IMR-90 (cell line): ENCODE measurements around the gene SLC22A12. TPM values are rescaled to one million over a fixed set of nuclear protein-coding genes. Genes with fewer than 3 reads are reported as not detected.

ENCODE experiments used
- ATAC-seq: fragments of 200-7000 bp; cut with Tn5 transposase; 2 replicates; pipeline ENCODE4 v1.9.1; 2020; ENCODE audit warnings: low read depth, mild to moderate bottlenecking, moderate library complexity
- BruUV-seq: library from RNA; stranded (reverse); fragments of 400-500 nt; replicated peaks from 2 replicates; lab custom pipeline; 2021; lab: Mats Ljungman, UMichigan
- CTCF ChIA-PET: fragments of 300-600 bp; formaldehyde crosslinking; extraction: SDS; loops from one replicate; lab custom pipeline; 2021; ENCODE audit warnings: antibody characterized with exemption; lab: Yijun Ruan, JAX
- POLR2A ChIA-PET: fragments of 300-600 bp; sonication (Branson Sonifier 250); formaldehyde crosslinking; loops from one replicate; lab custom pipeline; 2022; ENCODE audit warnings: antibody characterized with exemption; ENCODE audit not compliant: unreplicated experiment; lab: Charles Lee
- DNase-seq: peaks from one replicate; pipeline ENCODE4 v3.0.0; 2013
- H2AFZ ChIP-seq: replicated peaks from 2 replicates; pipeline ENCODE3; 2013; ENCODE audit warnings: low read length, mild to moderate bottlenecking; ENCODE audit not compliant: poor library complexity
- H2AK5ac ChIP-seq: 2 replicates; pipeline ENCODE4 v1.6.1; 2013; ENCODE audit warnings: low read depth, low read length, inconsistent platforms
- H2AK9ac ChIP-seq: replicated peaks from 2 replicates; pipeline ENCODE3; 2013; ENCODE audit warnings: mild to moderate bottlenecking, low read depth, low read length, moderate library complexity; ENCODE audit not compliant: poor library complexity
- H2BK120ac ChIP-seq: 2 replicates; pipeline ENCODE4 v1.6.1; 2013; ENCODE audit warnings: low read depth, low read length, inconsistent platforms
- H2BK15ac ChIP-seq: 3 replicates; pipeline ENCODE4 v1.6.1; 2013; ENCODE audit warnings: low read depth, low read length, inconsistent platforms
- H2BK20ac ChIP-seq: 2 replicates; pipeline ENCODE4 v1.6.1; 2013; ENCODE audit warnings: low read depth, mild to moderate bottlenecking, inconsistent platforms, low read length, moderate library complexity
- H2BK5ac ChIP-seq: 2 replicates; pipeline ENCODE4 v1.6.1; 2013; ENCODE audit warnings: mild to moderate bottlenecking, low read depth, low read length, inconsistent platforms; ENCODE audit not compliant: poor library complexity, severe bottlenecking
- H3K14ac ChIP-seq: replicated peaks from 2 replicates; pipeline ENCODE4 v1.6.1; 2013; ENCODE audit warnings: low read depth, low read length, inconsistent platforms
- H3K18ac ChIP-seq: 2 replicates; pipeline ENCODE4 v1.6.1; 2013; ENCODE audit warnings: low read depth, low read length, control low read depth
- H3K23ac ChIP-seq: 2 replicates; pipeline ENCODE4 v1.6.1; 2013; ENCODE audit warnings: low read depth, low read length, inconsistent platforms
- H3K27ac ChIP-seq: 2 replicates; pipeline ENCODE4 v1.5.1; 2013; ENCODE audit warnings: mild to moderate bottlenecking, control low read depth, low read length; ENCODE audit not compliant: insufficient read depth
- H3K27me3 ChIP-seq: 2 replicates; pipeline ENCODE4 v1.6.1; 2013; ENCODE audit warnings: low read length; ENCODE audit not compliant: control insufficient read depth, insufficient read depth
- H3K36me3 ChIP-seq: 2 replicates; pipeline ENCODE4 v1.6.1; 2013; ENCODE audit warnings: low read length, mixed read lengths; ENCODE audit not compliant: control insufficient read depth, insufficient read depth
- H3K4ac ChIP-seq: 2 replicates; pipeline ENCODE4 v1.6.1; 2013; ENCODE audit warnings: low read depth, low read length, inconsistent platforms
- H3K4me1 ChIP-seq: 2 replicates; pipeline ENCODE4 v1.6.1; 2013; ENCODE audit warnings: low read length, mixed read lengths; ENCODE audit not compliant: control insufficient read depth, insufficient read depth
- H3K4me2 ChIP-seq: 2 replicates; pipeline ENCODE4 v1.6.1; 2013; ENCODE audit warnings: low read depth, mild to moderate bottlenecking, control low read depth, low read length, moderate library complexity
- H3K4me3 ChIP-seq: 2 replicates; pipeline ENCODE4 v1.5.1; 2013; ENCODE audit warnings: low read depth, mild to moderate bottlenecking, control low read depth, low read length, moderate library complexity; ENCODE audit not compliant: insufficient read depth
- H3K56ac ChIP-seq: 2 replicates; pipeline ENCODE4 v1.6.1; 2013; ENCODE audit warnings: low read length, inconsistent platforms; ENCODE audit not compliant: insufficient read depth; ENCODE audit errors: extremely low read depth
- H3K79me1 ChIP-seq, 2 experiments: 2 replicates each; pipeline ENCODE4 v1.6.1; 2013; ENCODE audit warnings: low read length in 2 of 2, inconsistent platforms in 1 of 2, low read depth in 1 of 2
- H3K9ac ChIP-seq: 2 replicates; pipeline ENCODE4 v1.6.1; 2013; ENCODE audit warnings: low read depth, low read length, control low read depth
- H3K9me1 ChIP-seq: 2 replicates; pipeline ENCODE4 v1.6.1; 2013; ENCODE audit warnings: low read length, inconsistent platforms; ENCODE audit not compliant: insufficient read depth
- H3K9me3 ChIP-seq: 2 replicates; pipeline ENCODE4 v1.6.1; 2013; ENCODE audit warnings: low read length; ENCODE audit not compliant: control insufficient read depth, insufficient read depth
- H4K20me1 ChIP-seq: 2 replicates; pipeline ENCODE4 v1.6.1; 2013; ENCODE audit warnings: low read length, inconsistent platforms; ENCODE audit not compliant: insufficient read depth
- H4K5ac ChIP-seq: 2 replicates; pipeline ENCODE4 v1.6.1; 2013; ENCODE audit warnings: mild to moderate bottlenecking, low read depth, low read length, control low read depth
- H4K8ac ChIP-seq, 2 experiments: 2 replicates each; pipeline ENCODE4 v1.6.1; 2013; ENCODE audit warnings: low read depth in 2 of 2, low read length in 2 of 2, control low read depth in 1 of 2, inconsistent platforms in 1 of 2
- H4K91ac ChIP-seq: 2 replicates; pipeline ENCODE4 v1.6.1; 2013; ENCODE audit warnings: low read depth, low read length, inconsistent platforms; ENCODE audit not compliant: insufficient read depth
- BHLHE40 ChIP-seq: fragments of 150-350 bp; IDR thresholded peaks from 2 replicates; pipeline ENCODE4 v1.6.1; 2016; ENCODE audit warnings: mild to moderate bottlenecking, low read depth, low read length
- CEBPB ChIP-seq: IDR thresholded peaks from 2 replicates; pipeline ENCODE4 v1.6.1; 2012; ENCODE audit warnings: low read depth, low read length, improper control_type of control experiment
- CHD1 ChIP-seq: IDR thresholded peaks from 2 replicates; pipeline ENCODE4 v1.6.1; 2012; ENCODE audit warnings: low read depth, low read length, improper control_type of control experiment
- ELK1 ChIP-seq: fragments of 150-350 bp; IDR thresholded peaks from 2 replicates; pipeline ENCODE4 v1.6.1; 2016; ENCODE audit warnings: low read depth, mild to moderate bottlenecking, low read length, moderate library complexity, borderline replicate concordance
- FOS ChIP-seq: fragments of 150-350 bp; IDR thresholded peaks from 2 replicates; pipeline ENCODE4 v1.6.1; 2016; ENCODE audit warnings: low read depth, low read length
- MAFK ChIP-seq: IDR thresholded peaks from 2 replicates; pipeline ENCODE4 v1.6.1; 2012; ENCODE audit warnings: low read depth, low read length, improper control_type of control experiment
- MAZ ChIP-seq: IDR thresholded peaks from 2 replicates; pipeline ENCODE4 v1.6.1; 2012; ENCODE audit warnings: low read depth, mild to moderate bottlenecking, low read length, improper control_type of control experiment, moderate library complexity, borderline replicate concordance
- MXI1 ChIP-seq: IDR thresholded peaks from 2 replicates; pipeline ENCODE4 v1.6.1; 2012; ENCODE audit warnings: low read depth, mild to moderate bottlenecking, low read length, moderate library complexity, borderline replicate concordance
- NFE2L2 ChIP-seq: fragments of 150-350 bp; IDR thresholded peaks from 2 replicates; pipeline ENCODE4 v1.6.1; 2016; ENCODE audit warnings: low read depth, mild to moderate bottlenecking, low read length
- POLR2A ChIP-seq: IDR thresholded peaks from 2 replicates; pipeline ENCODE4 v1.6.1; 2012; ENCODE audit warnings: mild to moderate bottlenecking, low read depth, low read length
- RAD21 ChIP-seq: IDR thresholded peaks from 2 replicates; pipeline ENCODE4 v1.6.1; 2012; ENCODE audit warnings: low read length, improper control_type of control experiment
- RCOR1 ChIP-seq: IDR thresholded peaks from 2 replicates; pipeline ENCODE4 v1.6.1; 2012; ENCODE audit warnings: mild to moderate bottlenecking, low read length, improper control_type of control experiment; ENCODE audit not compliant: insufficient replicate concordance
- RFX5 ChIP-seq: IDR thresholded peaks from 2 replicates; pipeline ENCODE4 v1.8.0; 2012; ENCODE audit warnings: low read depth, mild to moderate bottlenecking, low read length, moderate library complexity
- SMC3 ChIP-seq: fragments of 150-350 bp; IDR thresholded peaks from 2 replicates; pipeline ENCODE4 v1.6.1; 2016; ENCODE audit warnings: low read depth, mild to moderate bottlenecking, antibody characterized with exemption, low read length, moderate library complexity
- WGBS, 2 experiments: methylation state at CpG; one replicate each; pipeline versions ENCODE4 v1.1.5 to v1.1.7; 2013; ENCODE audit warnings: missing lambda C conversion rate in 2 of 2; ENCODE audit not compliant: insufficient read length in 1 of 2; ENCODE audit errors: extremely low coverage in 2 of 2; 5-methylcytosine and 5-hydroxymethylcytosine counted together
- dilution Hi-C: fragments of 300-500 bp; cut with HindIII; formaldehyde crosslinking; loops from one replicate; pipeline ENCODE4 v1.14.3; 2018; ENCODE audit warnings: low sequenced_read_pairs; ENCODE audit not compliant: unreplicated experiment
- in situ Hi-C: fragments of 300-500 bp; cut with MboI; formaldehyde crosslinking; loops from 3 replicates; pipeline ENCODE4 v1.14.3; 2019; ENCODE audit warnings: low sequenced_read_pairs, inconsistent platforms, mixed read lengths
- intact Hi-C: fragments of 100-400 bp; cut with micrococcal nuclease; formaldehyde crosslinking; loops from 2 replicates; pipeline ENCODE4 v1.10.0; 2022
- polyA plus RNA-seq, 3 experiments: library from polyadenylated mRNA; depleted of rRNA; stranded (reverse); fragments of >200 nt; gene quantifications; 2 replicates each; pipeline ENCODE4 v1.2.3, GENCODE V29; 2012; ENCODE audit warnings: low replicate concordance in 1 of 3
- total RNA-seq: library from RNA; depleted of rRNA; stranded (reverse); fragments of >200 nt; gene quantifications from 2 replicates; pipeline ENCODE4 v1.2.3, GENCODE V29; 2012
- TF ChIP-seq, protein P1 (sequence below): conservative IDR thresholded peaks from 2 replicates; pipeline ENCODE4 v1.5.1; 2012; ENCODE audit warnings: mild to moderate bottlenecking, low read depth, low read length, improper control_type of control experiment
- TF ChIP-seq, protein P2 (sequence below): fragments of 150-350 bp; IDR thresholded peaks from 2 replicates; pipeline ENCODE4 v1.6.1; 2017; ENCODE audit warnings: mild to moderate bottlenecking, antibody characterized with exemption, low read length, low read depth

The SLC22A12 gene
- total and polyA plus RNA-seq, 2 of the 4 experiments (the other 2 are of a cell fraction): not detected

GRCh38 chr11:64549969-64550368, 41.1 kb upstream of the SLC22A12 start:
- H3K4me2 ChIP-seq: no peak overlapping the region
- H2AK5ac ChIP-seq: no peak overlapping the region
- H3K18ac ChIP-seq: no peak overlapping the region
- H4K91ac ChIP-seq: no peak overlapping the region
- H2BK15ac ChIP-seq: no peak overlapping the region
- H4K20me1 ChIP-seq: no peaks in the 10 kb centered on the region
- H3K9me3 ChIP-seq: no peaks in the 10 kb centered on the region
- H3K27me3 ChIP-seq: peaks cover 12% of the 10 kb centered on the region
- H3K9me1 ChIP-seq: 0 out of 2 replicates have a peak, but pooled peaks cover 3% of the 10 kb centered on the region
- DNase-seq: no peak
- ATAC-seq: no peak
- no peak overlapping the region for H2BK5ac ChIP-seq
- in situ Hi-C loops (no loop called here), dilution Hi-C loops (no loop called here), intact Hi-C loops (no loop called here)
- no peak overlapping the region for H3K27ac ChIP-seq
- H3K36me3 ChIP-seq: no peaks in the 10 kb centered on the region
- H3K14ac ChIP-seq: no peak overlapping the region
- H2BK120ac ChIP-seq: no peak overlapping the region
- no TSS peak for BruUV-seq
- H4K8ac ChIP-seq: no peak overlapping the region
- H4K5ac ChIP-seq: no peak overlapping the region
- H3K4me3 ChIP-seq: no peak overlapping the region
- H3K4me1 ChIP-seq: no peaks in the 10 kb centered on the region
- H3K79me1 ChIP-seq: no peaks in the 10 kb centered on the region
- H3K4ac ChIP-seq: no peak overlapping the region
- 100% methylated on average over 1 of the region's 4 CpGs; no CpG with 5 or more reads in 1 of the 2 experiments for WGBS, 2 experiments
- no peak overlapping the region for H2BK20ac ChIP-seq
- no peak overlapping the region for H2AK9ac ChIP-seq
- no peak overlapping the region for H2AFZ ChIP-seq
- TF ChIP-seq ELK1: no peak
- TF ChIP-seq SMC3: no peak
- TF ChIP-seq, protein P1, sequence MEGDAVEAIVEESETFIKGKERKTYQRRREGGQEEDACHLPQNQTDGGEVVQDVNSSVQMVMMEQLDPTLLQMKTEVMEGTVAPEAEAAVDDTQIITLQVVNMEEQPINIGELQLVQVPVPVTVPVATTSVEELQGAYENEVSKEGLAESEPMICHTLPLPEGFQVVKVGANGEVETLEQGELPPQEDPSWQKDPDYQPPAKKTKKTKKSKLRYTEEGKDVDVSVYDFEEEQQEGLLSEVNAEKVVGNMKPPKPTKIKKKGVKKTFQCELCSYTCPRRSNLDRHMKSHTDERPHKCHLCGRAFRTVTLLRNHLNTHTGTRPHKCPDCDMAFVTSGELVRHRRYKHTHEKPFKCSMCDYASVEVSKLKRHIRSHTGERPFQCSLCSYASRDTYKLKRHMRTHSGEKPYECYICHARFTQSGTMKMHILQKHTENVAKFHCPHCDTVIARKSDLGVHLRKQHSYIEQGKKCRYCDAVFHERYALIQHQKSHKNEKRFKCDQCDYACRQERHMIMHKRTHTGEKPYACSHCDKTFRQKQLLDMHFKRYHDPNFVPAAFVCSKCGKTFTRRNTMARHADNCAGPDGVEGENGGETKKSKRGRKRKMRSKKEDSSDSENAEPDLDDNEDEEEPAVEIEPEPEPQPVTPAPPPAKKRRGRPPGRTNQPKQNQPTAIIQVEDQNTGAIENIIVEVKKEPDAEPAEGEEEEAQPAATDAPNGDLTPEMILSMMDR: no peak
- TF ChIP-seq MAFK: no peak
- TF ChIP-seq MAZ: no peak
- no peak for TF ChIP-seq CEBPB
- TF ChIP-seq, protein P2, sequence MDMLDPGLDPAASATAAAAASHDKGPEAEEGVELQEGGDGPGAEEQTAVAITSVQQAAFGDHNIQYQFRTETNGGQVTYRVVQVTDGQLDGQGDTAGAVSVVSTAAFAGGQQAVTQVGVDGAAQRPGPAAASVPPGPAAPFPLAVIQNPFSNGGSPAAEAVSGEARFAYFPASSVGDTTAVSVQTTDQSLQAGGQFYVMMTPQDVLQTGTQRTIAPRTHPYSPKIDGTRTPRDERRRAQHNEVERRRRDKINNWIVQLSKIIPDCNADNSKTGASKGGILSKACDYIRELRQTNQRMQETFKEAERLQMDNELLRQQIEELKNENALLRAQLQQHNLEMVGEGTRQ: no peak
- TF ChIP-seq RFX5: no peak
- no peak for TF ChIP-seq NFE2L2
- no peak for TF ChIP-seq RCOR1
- no peak for TF ChIP-seq BHLHE40
- no peak for TF ChIP-seq FOS
- no peak for TF ChIP-seq POLR2A
- TF ChIP-seq CHD1: no peak
- TF ChIP-seq MXI1: no peak
- TF ChIP-seq RAD21: no peak
- POLR2A ChIA-PET: no interaction called here
- CTCF ChIA-PET: interaction anchor here (0.6 to 1.1 kb wide), 3 partner anchors 103 to 1439 kb away, joined by 3 to 4 read pairs (median 4); no protein-coding TSS in a partner anchor
- no peak overlapping the region for H3K23ac ChIP-seq
- no peak overlapping the region for H3K56ac ChIP-seq
- H3K9ac ChIP-seq: no peak overlapping the region
